Gastrocnemius medialis (tissue), 4 donors: Measurements from ENCODE around the gene UNC5A.

ENCODE experiments used
- CTCF ChIP-seq, 5 experiments: fragments of 450-650 bp in 3 of 5; fragments of 200-600 bp in 2 of 5; sonication (generic) in 2 of 5; IDR thresholded peaks in 4 of 5; conservative IDR thresholded peaks in 1 of 5; 1 replicate in 4 of 5; 2 replicates in 1 of 5; pipeline ENCODE4 v1.5.1; 2016 to 2019; ENCODE audit warnings: antibody characterized with exemption in 5 of 5, mild to moderate bottlenecking in 3 of 5, moderate library complexity in 3 of 5
- POLR2A ChIP-seq, 2 donors: fragments of 450-650 bp; IDR thresholded peaks; one replicate each; pipeline ENCODE4 v1.6.1; 2017; ENCODE audit warnings: antibody characterized with exemption in 2 of 2, mild to moderate bottlenecking in 2 of 2, moderate library complexity in 2 of 2

- TF ChIP-seq CTCF (IDR thresholded peaks at IDR 0.05 in 4 of 5, conservative IDR thresholded peaks at IDR 0.05 in 1 of 5), result no peak
- no peak for TF ChIP-seq POLR2A (IDR thresholded peaks at IDR 0.05)
Observed at GRCh38 chr5:176855598-176855997, 45.2 kb downstream of the UNC5A start.
